Hepatocyte (in vitro differentiated cells): ENCODE data around the gene ADGRF3. TPM values are rescaled to one million over a fixed set of nuclear protein-coding genes. Genes with fewer than 3 reads are reported as not detected.
"Not testable (repeated sequence)": the region's sequence is repeated elsewhere in the genome, so short reads cannot be mapped to it uniquely, and the experiment has no call there.

Experiments
- DNase-seq: peaks from one replicate; pipeline ENCODE4 v3.0.0-alpha.2; 2016; ENCODE audit warnings: low spot score
- H2AFZ ChIP-seq: fragments of 200-600 bp; sonication (generic); 2 replicates; pipeline ENCODE4 v1.6.0; 2016; ENCODE audit warnings: antibody characterized with exemption, mild to moderate bottlenecking
- H3K27ac ChIP-seq: fragments of 200-600 bp; sonication (generic); 2 replicates; pipeline ENCODE4 v1.5.1; 2016; ENCODE audit warnings: mild to moderate bottlenecking
- H3K27me3 ChIP-seq: fragments of 200-600 bp; sonication (generic); 2 replicates; pipeline ENCODE4 v1.6.1; 2016
- H3K36me3 ChIP-seq: fragments of 200-600 bp; sonication (generic); replicated peaks from 2 replicates; pipeline ENCODE4 v1.5.1; 2016; ENCODE audit warnings: low read depth; ENCODE audit not compliant: insufficient read depth
- H3K4me1 ChIP-seq: fragments of 200-600 bp; sonication (generic); 2 replicates; pipeline ENCODE4 v1.5.1; 2016; ENCODE audit warnings: mild to moderate bottlenecking, moderate library complexity; ENCODE audit not compliant: insufficient read depth
- H3K4me2 ChIP-seq: fragments of 200-600 bp; sonication (generic); 2 replicates; pipeline ENCODE4 v1.6.0; 2016
- H3K4me3 ChIP-seq: fragments of 200-600 bp; sonication (generic); 2 replicates; pipeline ENCODE4 v1.5.1; 2016; ENCODE audit warnings: mild to moderate bottlenecking
- H3K79me2 ChIP-seq: fragments of 200-600 bp; sonication (generic); 2 replicates; pipeline ENCODE4 v1.6.0; 2017; ENCODE audit warnings: mild to moderate bottlenecking
- H3K9me2 ChIP-seq: fragments of 200-600 bp; sonication (generic); replicated peaks from 2 replicates; pipeline ENCODE4 v1.6.0; 2017; ENCODE audit warnings: mild to moderate bottlenecking; ENCODE audit not compliant: insufficient read depth
- H3K9me3 ChIP-seq: fragments of 200-600 bp; sonication (generic); 2 replicates; pipeline ENCODE4 v1.5.1; 2016; ENCODE audit warnings: low read depth, mild to moderate bottlenecking
- H4K20me1 ChIP-seq: fragments of 200-600 bp; sonication (generic); 2 replicates; pipeline ENCODE4 v1.6.0; 2016; ENCODE audit warnings: mild to moderate bottlenecking; ENCODE audit not compliant: insufficient read depth, poor library complexity, severe bottlenecking
- CTCF ChIP-seq: fragments of 200-600 bp; sonication (generic); IDR thresholded peaks from 2 replicates; pipeline ENCODE4 v1.5.1; 2016; ENCODE audit warnings: antibody characterized with exemption, mild to moderate bottlenecking; ENCODE audit not compliant: poor library complexity
- EZH2 ChIP-seq: fragments of 200-600 bp; sonication (generic); IDR thresholded peaks from 2 replicates; pipeline ENCODE4 v1.6.1; 2016; ENCODE audit warnings: antibody characterized with exemption, mild to moderate bottlenecking, borderline replicate concordance
- EZH2phosphoT487 ChIP-seq: fragments of 200-600 bp; sonication (generic); IDR thresholded peaks from one replicate; pipeline ENCODE4 v1.6.1; 2018; ENCODE audit warnings: antibody characterized with exemption, mild to moderate bottlenecking, low read depth, moderate library complexity; ENCODE audit not compliant: unreplicated experiment, severe bottlenecking
- WGBS: methylation state at CpG from one replicate; pipeline ENCODE4 v1.1.6; 2016; ENCODE audit warnings: low lambda C conversion rate; ENCODE audit errors: missing lambda C conversion rate; 5-methylcytosine and 5-hydroxymethylcytosine counted together
- polyA plus RNA-seq: library from polyadenylated mRNA; unstranded; fragments of >200 nt; fragmentation: Nextera tagmentation; extraction: Ambion mirVana; gene quantifications from 2 replicates; pipeline ENCODE4 v1.2.1, GENCODE V29; 2016
- total RNA-seq: library from RNA; depleted of rRNA; stranded (reverse); fragments of >200 nt; gene quantifications from 2 replicates; pipeline ENCODE4 v1.2.3, GENCODE V29; 2014

The ADGRF3 gene
- total and polyA plus RNA-seq, 2 experiments from 2014 or later = 0.63 to 1.3 TPM

GRCh38 chr2:26355038-26355995, 8.7 kb upstream of the ADGRF3 start:
- no peaks in the 10 kb centered on the region for H3K9me3 ChIP-seq
- H3K9me2 ChIP-seq = no peaks in the 10 kb centered on the region
- peak overlapping the region; percentile 53 for H3K27ac ChIP-seq
- H3K4me2 ChIP-seq = peak overlapping the region; percentile 1
- H2AFZ ChIP-seq = no peak overlapping the region
- no peak for TF ChIP-seq EZH2phosphoT487
- no peak for TF ChIP-seq EZH2
- no peak for TF ChIP-seq CTCF
- no peaks in the 10 kb centered on the region for H3K27me3 ChIP-seq
- H4K20me1 ChIP-seq = peaks cover 18% of the 10 kb centered on the region
- peaks cover 97% of the 10 kb centered on the region for H3K79me2 ChIP-seq
- no peak overlapping the region for H3K4me3 ChIP-seq
- H3K36me3 ChIP-seq = no peaks in the 10 kb centered on the region
- H3K4me1 ChIP-seq = peaks cover 11% of the 10 kb centered on the region
- DNase-seq = peak; percentile 71
- 51% methylated on average over 9 of the region's 9 CpGs for WGBS

DNA sequence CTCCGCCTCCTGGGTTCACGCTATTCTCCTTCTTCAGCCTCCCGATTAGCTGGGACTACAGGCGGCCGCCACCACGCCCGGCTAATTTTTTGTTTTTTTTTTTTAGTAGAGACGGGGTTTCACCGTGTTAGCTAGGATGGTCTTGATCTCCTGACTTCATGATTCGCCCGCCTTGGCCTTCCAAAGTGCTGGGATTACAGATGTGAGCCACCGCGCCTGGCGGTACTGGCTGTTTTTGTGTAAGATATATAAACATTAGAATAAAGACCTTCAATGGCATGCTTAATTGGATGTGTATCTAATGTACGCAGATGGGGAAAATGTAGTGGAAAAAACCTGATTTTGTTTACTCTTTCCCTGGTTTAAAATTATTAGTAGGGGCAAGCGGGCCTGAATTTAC, 7.9 kb upstream of the ADGRF3 start:
- H3K36me3 ChIP-seq, DNase-seq, H3K4me1 ChIP-seq, H3K9me2 ChIP-seq, H3K27ac ChIP-seq, H2AFZ ChIP-seq, H3K27me3 ChIP-seq, H3K4me3 ChIP-seq, H3K9me3 ChIP-seq, H3K4me2 ChIP-seq: not testable (repeated sequence)
- peaks cover 97% of the 10 kb centered on the region for H3K79me2 ChIP-seq
- H4K20me1 ChIP-seq = peaks cover 20% of the 10 kb centered on the region
- WGBS = 98% methylated on average over 15 of the region's 16 CpGs

DNA sequence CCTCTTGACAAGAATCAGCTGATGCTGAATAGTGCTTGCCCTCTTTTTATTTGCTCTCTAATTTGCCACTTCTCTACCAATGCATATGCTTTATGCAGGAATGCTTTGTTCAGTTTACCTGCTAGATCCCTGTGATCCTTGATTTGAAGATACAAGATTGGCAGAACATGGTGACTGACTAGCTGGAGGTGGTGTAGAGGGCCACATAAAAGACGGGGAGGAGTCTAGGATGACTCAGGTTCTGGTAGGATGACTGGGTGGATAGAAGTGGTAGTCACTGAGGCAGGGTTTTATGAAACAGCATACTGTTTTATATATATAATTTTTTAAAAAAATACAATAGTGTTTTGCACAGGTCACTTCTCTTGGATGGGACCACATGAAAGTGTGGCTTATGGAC, 6.3 kb upstream of the ADGRF3 start:
- Histone ChIP-seq H4K20me1 (peaks cover 9% of the 10 kb centered on the region), H3K9me3 (no peaks in the 10 kb centered on the region), H2AFZ (no peak overlapping the region), H3K4me3 (no peak overlapping the region), H3K4me1 (peaks cover 6% of the 10 kb centered on the region), H3K79me2 (peaks cover 97% of the 10 kb centered on the region), H3K36me3 (no peaks in the 10 kb centered on the region), H3K27ac (no peak overlapping the region), H3K27me3 (no peaks in the 10 kb centered on the region), H3K9me2 (no peaks in the 10 kb centered on the region), H3K4me2 (no peak overlapping the region)
- TF ChIP-seq EZH2phosphoT487 (no peak), EZH2 (no peak), CTCF (no peak)
- 79% methylated on average over 1 of the region's 1 CpG for WGBS
- no peak for DNase-seq

DNA sequence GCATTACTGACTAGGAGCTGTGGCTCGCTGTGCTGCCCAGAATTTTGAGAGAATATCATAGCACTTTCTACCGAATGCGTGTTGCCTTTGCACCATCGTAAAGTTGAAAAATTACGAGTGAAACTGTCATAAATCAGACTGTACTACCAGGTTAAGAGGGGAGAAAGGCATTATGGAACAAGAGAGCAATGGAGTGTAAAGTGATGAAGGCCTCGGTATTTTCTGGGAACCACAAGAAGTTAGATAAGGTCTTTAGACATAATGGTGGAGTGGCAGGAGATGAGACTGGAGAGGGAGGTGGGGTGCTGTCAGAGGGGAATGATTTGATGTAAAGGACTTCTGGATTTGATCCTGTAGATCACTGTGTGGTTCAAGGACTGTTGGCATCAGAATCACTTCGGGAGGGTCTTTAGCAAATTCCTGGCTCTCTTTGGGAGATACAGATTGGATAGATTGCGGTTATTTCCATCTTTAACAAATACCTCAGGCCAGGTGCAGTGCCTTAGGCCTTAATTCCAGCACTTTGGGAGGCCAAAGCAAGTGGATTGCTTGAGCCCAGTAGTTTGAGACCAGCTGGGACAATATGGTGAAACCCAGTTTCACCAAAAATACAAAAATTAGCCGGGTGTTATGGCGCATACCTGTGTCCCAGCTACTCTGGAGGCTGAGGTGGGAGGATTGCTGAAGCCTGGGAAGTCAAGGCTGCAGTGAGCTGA, 4.9 kb upstream of the ADGRF3 start:
- TF ChIP-seq EZH2phosphoT487 (no peak), CTCF (no peak), EZH2 (no peak)

More for the DNA sequence above, 4.9 kb upstream of the ADGRF3 start:
- H4K20me1 ChIP-seq = peaks cover 17% of the 10 kb centered on the region
- H3K27ac ChIP-seq = no peak overlapping the region
- peaks cover 11% of the 10 kb centered on the region for H3K4me1 ChIP-seq
- H3K9me3 ChIP-seq = no peaks in the 10 kb centered on the region
- no peak for DNase-seq
- H3K4me3 ChIP-seq = no peak overlapping the region
- no peaks in the 10 kb centered on the region for H3K36me3 ChIP-seq
- H3K79me2 ChIP-seq = peaks cover 95% of the 10 kb centered on the region
- no peak overlapping the region for H2AFZ ChIP-seq
- H3K4me2 ChIP-seq = no peak overlapping the region
- no peaks in the 10 kb centered on the region for H3K9me2 ChIP-seq
- 89% methylated on average over 10 of the region's 10 CpGs for WGBS
- no peaks in the 10 kb centered on the region for H3K27me3 ChIP-seq
